NCI-H1417 treated with DMSO at 0.1 percent for 48 hours (cell line): ENCODE results near the gene TNFRSF18.
"Not testable (repeated sequence)": the region's sequence is repeated elsewhere in the genome, so short reads cannot be mapped to it uniquely, and the experiment has no call there.

Experiments
- DNase-seq: peaks from one replicate; lab custom pipeline; 2025; lab: John Stamatoyannopoulos, UW

Gene TNFRSF18

DNA sequence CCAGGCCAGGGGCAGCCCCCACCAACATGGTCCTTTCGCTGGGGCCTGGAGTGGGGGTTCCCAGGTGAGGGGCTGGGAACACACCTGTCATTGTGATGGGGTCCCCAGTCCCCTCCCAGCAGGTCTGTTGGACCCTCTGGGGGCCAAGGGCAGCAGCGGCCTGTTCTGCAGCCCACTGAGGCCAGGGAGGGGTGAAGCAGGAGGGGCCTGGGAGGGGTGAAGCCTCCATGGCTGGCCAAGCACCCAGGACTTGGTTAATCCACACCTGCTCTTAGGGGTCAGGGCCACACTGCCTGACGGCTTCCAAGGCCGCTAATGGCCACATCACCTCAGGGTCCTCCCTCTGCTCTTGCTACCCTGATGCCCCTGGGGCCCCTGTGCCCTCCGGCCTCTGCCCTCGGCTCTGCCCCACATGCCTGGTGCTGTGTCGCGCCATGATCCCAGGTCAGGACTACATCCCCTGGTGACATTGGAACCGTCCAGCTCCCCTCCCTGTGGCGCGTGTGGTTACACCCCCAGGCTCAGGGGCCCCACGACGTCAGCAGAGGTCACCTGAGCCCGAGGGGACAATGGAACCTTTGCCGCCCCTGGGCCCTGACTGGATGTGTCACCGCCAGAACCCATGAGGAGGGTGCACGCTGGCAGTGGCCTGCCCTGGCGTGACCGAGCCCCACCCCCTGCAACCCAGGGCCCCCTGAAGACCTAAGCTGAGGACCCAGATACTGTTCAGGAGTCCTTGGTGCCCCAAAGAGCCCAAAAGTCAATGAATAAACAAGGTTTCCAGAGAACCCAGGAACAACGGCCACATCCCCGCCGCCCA is 7.0 kb downstream of the TNFRSF18 start:
- no peak for DNase-seq

- no peak for DNase-seq
These were observed 7.8 kb downstream of the TNFRSF18 start for GRCh38 chr1:1198423-1199140.

GRCh38 chr1:1197551-1198422 is 8.6 kb downstream of the TNFRSF18 start:
- DNase-seq = no peak

- no peak for DNase-seq
These were observed 9.2 kb downstream of the TNFRSF18 start for GRCh38 chr1:1197188-1197500.

GRCh38 chr1:1196431-1197187 is 9.8 kb downstream of the TNFRSF18 start:
- DNase-seq = no peak

GRCh38 chr1:1195726-1196125 is 10.7 kb downstream of the TNFRSF18 start:
- not testable (repeated sequence) for DNase-seq

- DNase-seq = no peak
These were observed 11.7 kb downstream of the TNFRSF18 start for GRCh38 chr1:1194723-1195122.

DNA sequence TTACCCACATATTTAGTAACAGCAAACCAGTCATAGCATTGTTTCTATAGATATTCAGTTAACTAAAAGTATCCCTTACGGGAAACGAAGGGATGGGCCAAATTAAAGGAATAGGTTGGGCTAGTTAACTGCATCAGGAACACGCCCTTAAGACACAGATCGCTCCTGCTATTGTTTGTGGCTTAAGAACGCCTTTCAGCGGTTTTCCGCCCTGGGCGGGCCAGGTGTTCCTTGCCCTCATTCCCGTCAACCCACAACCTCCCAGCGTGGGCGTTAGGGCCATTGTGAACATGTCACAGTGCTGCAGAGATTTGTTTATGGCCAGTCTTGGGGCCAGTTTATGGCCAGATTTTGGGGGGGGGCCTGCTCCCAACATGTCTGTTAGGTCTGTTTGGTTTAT is 14.7 kb downstream of the TNFRSF18 start:
- no peak for DNase-seq

DNA sequence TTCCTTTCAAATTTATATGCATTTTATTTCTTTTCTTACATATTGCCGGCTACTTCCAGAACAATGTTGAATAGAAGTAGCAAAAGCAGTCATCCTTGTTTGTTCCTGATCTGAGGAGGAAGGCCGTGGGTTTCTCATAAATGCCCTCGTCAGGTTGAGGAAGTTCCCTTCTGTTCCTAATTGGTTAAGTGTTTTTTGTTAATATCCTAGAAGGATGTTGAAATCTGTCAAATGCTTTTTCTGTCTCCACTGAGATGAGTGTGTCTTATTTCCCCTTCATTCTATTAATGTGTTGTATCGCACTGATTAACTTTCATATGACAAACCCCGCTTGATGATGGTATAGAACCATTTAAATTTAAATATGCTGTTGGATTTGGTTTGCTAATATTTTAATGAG is 17.3 kb downstream of the TNFRSF18 start:
- DNase-seq = no peak

GRCh38 chr1:1187938-1188337 is 18.5 kb downstream of the TNFRSF18 start:
- DNase-seq = no peak

GRCh38 chr1:1185101-1185765 is 21.2 kb downstream of the TNFRSF18 start:
- DNase-seq = no peak

GRCh38 chr1:1183833-1184775 is 22.3 kb downstream of the TNFRSF18 start:
- no peak for DNase-seq

DNA sequence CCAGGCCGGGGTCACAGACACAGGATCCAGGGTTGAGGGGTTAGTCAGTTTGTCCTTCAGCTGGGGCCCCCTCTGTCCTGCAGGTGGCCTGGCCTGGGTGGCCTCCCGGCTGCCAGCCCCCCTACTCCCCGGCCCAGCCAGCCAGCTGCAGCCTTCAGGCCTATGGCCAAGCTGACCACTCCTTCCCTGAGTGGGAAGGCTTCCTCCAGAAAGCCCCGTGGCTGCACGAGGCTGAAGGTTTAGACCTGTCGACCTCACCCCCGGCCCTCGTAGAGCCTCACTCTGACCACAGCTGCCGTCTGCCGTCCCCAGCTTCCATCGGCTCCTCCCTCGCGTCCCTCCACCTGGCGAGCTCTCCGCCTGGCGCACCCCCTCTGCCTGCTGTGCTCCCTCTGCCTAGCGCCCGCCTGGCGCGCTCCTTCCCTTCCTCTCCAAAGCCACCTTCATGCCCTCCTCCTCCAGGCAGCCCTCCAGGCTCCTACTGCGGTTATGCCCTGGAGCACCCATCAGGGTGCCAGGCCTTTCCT is 23.1 kb downstream of the TNFRSF18 start:
- no peak for DNase-seq

DNA sequence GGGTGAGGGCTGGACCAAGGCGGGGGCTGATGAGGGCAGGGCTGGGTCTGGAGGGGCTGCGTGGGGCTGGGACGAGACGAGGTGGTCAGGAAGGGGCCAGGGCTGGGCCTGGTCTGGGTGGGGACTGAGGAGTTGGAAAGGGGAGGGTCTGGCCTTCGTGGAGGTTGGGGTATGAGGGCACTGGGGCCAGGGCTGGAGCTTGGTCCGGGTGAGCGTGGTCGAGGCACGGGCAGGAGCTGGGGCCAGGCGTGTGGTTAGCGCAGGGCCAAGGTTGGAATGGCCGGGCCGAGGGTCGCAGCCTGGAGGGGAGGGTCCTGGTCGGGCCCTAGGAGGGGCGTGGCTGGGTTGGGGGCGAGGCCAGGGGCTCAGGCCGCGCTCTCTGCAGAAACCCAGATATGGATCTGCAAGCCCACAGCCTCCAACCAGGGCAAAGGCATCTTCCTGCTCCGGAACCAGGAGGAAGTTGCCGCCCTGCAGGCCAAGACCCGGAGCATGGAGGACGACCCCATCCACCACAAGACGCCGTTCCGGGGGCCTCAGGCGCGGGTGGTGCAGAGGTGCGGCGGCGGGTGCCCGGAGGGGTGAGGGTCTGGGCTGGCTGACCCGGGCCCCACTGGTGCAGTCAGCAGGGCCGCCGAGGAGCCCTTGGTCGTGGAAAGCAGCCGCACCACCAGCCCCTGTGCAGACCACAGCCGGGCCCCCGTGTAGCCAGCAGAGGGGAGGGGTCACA is 23.7 kb downstream of the TNFRSF18 start:
- DNase-seq = no peak

DNA sequence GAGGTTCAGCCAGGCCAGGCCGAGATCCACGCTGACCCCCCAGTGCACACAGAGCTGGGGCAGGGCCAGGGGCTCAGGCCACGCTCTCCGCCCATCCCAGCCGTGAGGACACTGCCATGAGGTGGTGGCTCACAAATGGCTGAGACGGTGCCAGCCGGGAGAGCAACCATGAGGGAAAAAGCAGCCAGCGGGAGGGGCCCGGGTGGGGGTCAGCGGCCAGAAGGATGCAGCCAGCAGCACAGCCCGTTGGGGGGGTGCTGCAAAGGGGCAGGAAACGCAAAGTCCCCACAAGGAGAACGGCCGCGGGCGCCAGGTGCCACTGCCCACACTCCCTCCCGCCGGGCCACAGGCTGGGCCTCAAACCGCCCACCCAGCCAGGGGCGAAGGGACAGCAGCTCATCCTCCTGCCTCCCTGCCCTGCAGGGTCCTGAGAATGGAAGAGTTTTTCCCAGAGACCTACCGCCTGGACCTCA is 24.4 kb downstream of the TNFRSF18 start:
- no peak for DNase-seq

- DNase-seq = no peak
These were observed 25.1 kb downstream of the TNFRSF18 start for GRCh38 chr1:1181129-1181937.

DNA sequence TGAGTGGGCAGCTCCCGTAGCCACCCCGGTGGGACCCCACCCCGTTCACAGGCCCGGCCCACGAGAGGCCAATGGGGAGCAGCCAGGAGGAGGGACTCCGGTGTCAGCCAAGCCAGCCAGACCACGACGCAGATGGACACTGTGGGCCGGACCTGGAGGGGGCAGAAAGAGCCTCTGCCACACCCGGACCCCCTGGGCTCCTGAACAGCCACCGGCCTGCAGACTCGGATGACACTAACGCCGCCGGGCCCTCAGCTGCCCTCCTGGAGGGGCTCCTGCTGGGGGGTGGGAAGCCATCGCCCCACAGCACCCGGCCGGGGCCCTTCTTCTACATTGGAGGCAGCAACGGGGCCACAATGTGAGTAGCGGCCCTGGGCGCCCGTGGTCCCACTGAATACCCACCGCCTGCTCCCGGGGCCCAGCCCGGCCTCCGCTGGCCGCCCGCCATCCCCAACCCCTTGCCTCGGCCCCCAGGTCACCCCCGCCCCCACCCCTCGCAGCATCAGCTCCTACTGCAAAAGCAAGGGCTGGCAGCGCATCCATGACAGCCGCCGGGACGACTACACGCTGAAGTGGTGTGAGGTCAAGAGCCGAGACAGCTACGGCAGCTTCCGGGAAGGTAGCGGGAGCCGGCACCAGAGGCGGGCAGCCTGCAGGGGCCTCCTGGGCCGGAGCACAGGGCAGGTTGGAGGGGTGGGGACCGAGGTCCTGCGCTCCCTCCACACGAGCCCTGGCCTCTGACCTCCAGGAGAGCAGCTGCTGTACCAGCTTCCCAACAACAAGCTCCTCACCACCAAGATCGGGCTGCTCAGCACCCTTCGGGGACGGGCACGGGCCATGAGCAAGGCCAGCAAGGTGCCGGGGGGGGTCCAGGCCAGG is 26.2 kb downstream of the TNFRSF18 start:
- no peak for DNase-seq
